Esophagus squamous epithelium (tissue), 4 donors: ENCODE data around the gene CLIP4.
A peak's percentile ranks its signal among the peaks of the same experiment; 100 is the strongest.

Experiments
- CTCF ChIP-seq, 6 experiments: fragments of 450-650 bp in 4 of 6; fragments of 200-600 bp in 2 of 6; sonication (generic) in 2 of 6; IDR thresholded peaks; one replicate each; pipeline ENCODE4 v1.5.1; 2016 to 2019; ENCODE audit warnings: antibody characterized with exemption in 6 of 6, mild to moderate bottlenecking in 4 of 6, moderate library complexity in 4 of 6
- POLR2A ChIP-seq, 4 donors: fragments of 450-650 bp; IDR thresholded peaks; one replicate each; pipeline ENCODE4 v1.6.1; 2017; ENCODE audit warnings: antibody characterized with exemption in 4 of 4, mild to moderate bottlenecking in 4 of 4, moderate library complexity in 3 of 4

DNA sequence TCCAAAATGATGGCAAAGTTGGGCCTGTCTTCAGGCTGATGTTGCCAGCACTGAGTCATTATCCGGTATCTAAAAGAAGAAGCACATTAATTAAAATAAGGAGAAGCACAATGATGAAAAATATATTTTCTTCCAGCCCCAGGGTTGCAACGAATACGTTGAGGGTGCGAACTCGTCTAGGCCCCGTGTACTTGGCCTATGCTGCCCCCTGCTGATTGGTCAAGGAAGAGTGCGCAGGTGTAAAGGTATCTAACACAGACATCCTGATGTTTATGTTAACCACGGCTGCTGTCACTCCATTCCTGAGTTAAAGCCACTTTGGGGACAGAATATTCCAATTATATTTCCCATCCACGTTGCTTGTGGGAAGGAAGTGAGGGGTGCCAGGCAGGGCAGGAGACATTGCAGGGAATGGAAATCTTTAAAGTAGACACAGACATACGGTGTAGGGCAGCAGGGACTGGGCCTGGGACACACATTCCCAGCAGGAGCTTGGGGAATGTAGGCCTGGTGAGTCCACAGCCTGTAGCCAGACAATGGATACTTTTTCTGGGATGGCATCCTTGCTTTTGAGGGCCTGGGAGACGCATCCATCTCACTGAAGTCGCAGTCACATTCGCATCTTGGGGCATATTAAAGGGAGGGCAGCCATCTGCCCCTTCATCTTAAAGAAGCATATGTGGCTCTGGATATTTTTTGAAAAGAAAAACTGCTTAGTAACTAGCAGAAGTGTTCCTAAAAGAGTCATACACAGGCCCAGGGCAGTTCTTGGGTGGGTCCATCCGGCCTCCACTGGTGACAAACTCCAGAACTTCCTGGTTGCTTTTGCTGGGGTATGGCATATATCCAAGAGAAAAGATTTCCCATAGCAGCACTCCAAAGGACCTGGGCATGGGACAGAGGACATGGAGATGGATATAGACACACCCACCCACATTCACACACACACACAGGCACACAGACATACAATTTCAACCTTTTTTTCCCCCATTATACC, 81.9 kb downstream of the CLIP4 start:
- peak; percentile 52 to 86 (median 80) for TF ChIP-seq CTCF (IDR thresholded peaks at IDR 0.05)
- TF ChIP-seq POLR2A (IDR thresholded peaks at IDR 0.05) = no peak
